Measurements from ENCODE around the gene EDN3.

The EDN3 gene

GRCh38 chr20:59258221-59258621 lies 42.2 kb upstream of the EDN3 start:
- TF ChIP-seq REST (IDR thresholded peaks at IDR 0.05; ENCODE audit: insufficient read depth in 1 of 2, low read depth in 2 of 2, low read length in 2 of 2) (no peak), SIN3A (IDR thresholded peaks at IDR 0.05; ENCODE audit: borderline replicate concordance, insufficient read depth, low read length) (no peak), FOXP2 (optimal IDR thresholded peaks at IDR 0.05; ENCODE audit: borderline replicate concordance, extremely low read depth, extremely low read length, insufficient read depth) (no peak), POLR2AphosphoS5 (IDR thresholded peaks at IDR 0.05; ENCODE audit: low read depth, low read length) (no peak), TAF1 (IDR thresholded peaks at IDR 0.05; ENCODE audit: borderline replicate concordance, insufficient read depth, low read length) (no peak)

GRCh38 chr20:59259946-59260345 lies 40.5 kb upstream of the EDN3 start:
- TF ChIP-seq POLR2AphosphoS5 (IDR thresholded peaks at IDR 0.05; ENCODE audit: low read depth, low read length): no peak
- no peak for TF ChIP-seq REST (IDR thresholded peaks at IDR 0.05; ENCODE audit: insufficient read depth in 1 of 2, low read depth in 2 of 2, low read length in 2 of 2)
- no peak for TF ChIP-seq SIN3A (IDR thresholded peaks at IDR 0.05; ENCODE audit: borderline replicate concordance, insufficient read depth, low read length)
- no peak for TF ChIP-seq FOXP2 (optimal IDR thresholded peaks at IDR 0.05; ENCODE audit: borderline replicate concordance, extremely low read depth, extremely low read length, insufficient read depth)
- TF ChIP-seq TAF1 (IDR thresholded peaks at IDR 0.05; ENCODE audit: borderline replicate concordance, insufficient read depth, low read length): no peak

GRCh38 chr20:59265298-59265697 lies 35.1 kb upstream of the EDN3 start:
- TF ChIP-seq SIN3A (IDR thresholded peaks at IDR 0.05; ENCODE audit: borderline replicate concordance, insufficient read depth, low read length) (no peak), POLR2AphosphoS5 (IDR thresholded peaks at IDR 0.05; ENCODE audit: low read depth, low read length) (no peak), FOXP2 (optimal IDR thresholded peaks at IDR 0.05; ENCODE audit: borderline replicate concordance, extremely low read depth, extremely low read length, insufficient read depth) (no peak), REST (IDR thresholded peaks at IDR 0.05; ENCODE audit: insufficient read depth in 1 of 2, low read depth in 2 of 2, low read length in 2 of 2) (no peak), TAF1 (IDR thresholded peaks at IDR 0.05; ENCODE audit: borderline replicate concordance, insufficient read depth, low read length) (no peak)

GRCh38 chr20:59268870-59269269 lies 31.5 kb upstream of the EDN3 start:
- TF ChIP-seq FOXP2 (optimal IDR thresholded peaks at IDR 0.05; ENCODE audit: borderline replicate concordance, extremely low read depth, extremely low read length, insufficient read depth) (no peak), SIN3A (IDR thresholded peaks at IDR 0.05; ENCODE audit: borderline replicate concordance, insufficient read depth, low read length) (no peak), REST (IDR thresholded peaks at IDR 0.05; ENCODE audit: insufficient read depth in 1 of 2, low read depth in 2 of 2, low read length in 2 of 2) (no peak), TAF1 (IDR thresholded peaks at IDR 0.05; ENCODE audit: borderline replicate concordance, insufficient read depth, low read length) (no peak), POLR2AphosphoS5 (IDR thresholded peaks at IDR 0.05; ENCODE audit: low read depth, low read length) (no peak)
